HFFc6 (cell line): ENCODE results near the gene DDX10. TPM values are rescaled to one million over a fixed set of nuclear protein-coding genes. Genes with fewer than 3 reads are reported as not detected.

Experiments used
- DNase-seq: peaks from one replicate; pipeline ENCODE4 v3.0.0-alpha.2; 2018
- H3K27ac Mint-ChIP-seq: 2 replicates; pipeline ENCODE4 v1.8.0; 2020; ENCODE audit warnings: mild to moderate bottlenecking, mixed read lengths
- H3K27me3 Mint-ChIP-seq: 2 replicates; pipeline ENCODE4 v1.8.0; 2021; ENCODE audit warnings: mild to moderate bottlenecking, moderate library complexity, mixed read lengths; ENCODE audit not compliant: insufficient read depth
- H3K36me3 Mint-ChIP-seq: 2 replicates; pipeline ENCODE4 v1.8.0; 2021; ENCODE audit warnings: low read depth, mixed read lengths
- H3K4me1 Mint-ChIP-seq: 2 replicates; pipeline ENCODE4 v1.8.0; 2020; ENCODE audit warnings: low read depth, mixed read lengths
- H3K4me3 Mint-ChIP-seq: 2 replicates; pipeline ENCODE4 v1.8.0; 2020; ENCODE audit warnings: mild to moderate bottlenecking, moderate library complexity, mixed read lengths
- H3K9me3 Mint-ChIP-seq: 2 replicates; pipeline ENCODE4 v1.8.0; 2020; ENCODE audit warnings: mild to moderate bottlenecking, mixed read lengths
- total RNA-seq, 6 experiments: library from RNA; stranded (reverse); fragmentation: NEBNext Ultra II Directional; extraction: Animal tissue kit (Norgen Biotek cat#: 25700); gene quantifications; 2 replicates in 1 of 6; 3 replicates in 5 of 6; pipeline ENCODE4 v1.2.3, GENCODE V29; 2021
- TF ChIP-seq, protein P1 (sequence below): fragments of 200-600 bp; sonication (generic); IDR thresholded peaks from 2 replicates; pipeline ENCODE4 v1.5.0; 2021; ENCODE audit warnings: antibody characterized with exemption, mild to moderate bottlenecking

The DDX10 gene
- total RNA-seq, 6 experiments from 2014 or later: 24.5 to 45.5 (median 33.5) TPM

DNA sequence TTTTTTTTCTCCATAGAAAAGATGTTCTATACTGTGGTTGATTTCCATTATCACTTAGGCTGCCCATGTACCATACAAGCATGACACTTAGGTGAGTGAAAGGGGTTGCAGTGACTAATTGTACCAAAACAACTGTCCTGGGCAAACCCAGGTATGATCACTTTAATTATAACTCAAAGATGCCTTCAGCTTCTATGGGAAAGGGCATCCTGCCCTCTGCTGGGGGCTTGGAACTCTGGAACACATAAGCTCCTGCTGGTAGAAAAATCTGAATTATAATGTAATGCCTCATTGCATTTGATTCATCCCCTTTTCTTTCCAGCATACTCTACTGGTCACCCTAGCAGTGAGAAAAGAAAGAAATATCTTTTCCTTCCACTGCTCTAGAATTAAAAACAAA, 206.3 kb downstream of the DDX10 start:
- Mint-ChIP-seq H3K36me3 (0 out of 2 replicates have a peak, but pooled peaks cover 6% of the 10 kb centered on the region), H3K27ac (peak overlapping the region; percentile 93), H3K4me1 (peaks cover 94% of the 10 kb centered on the region)

DNA sequence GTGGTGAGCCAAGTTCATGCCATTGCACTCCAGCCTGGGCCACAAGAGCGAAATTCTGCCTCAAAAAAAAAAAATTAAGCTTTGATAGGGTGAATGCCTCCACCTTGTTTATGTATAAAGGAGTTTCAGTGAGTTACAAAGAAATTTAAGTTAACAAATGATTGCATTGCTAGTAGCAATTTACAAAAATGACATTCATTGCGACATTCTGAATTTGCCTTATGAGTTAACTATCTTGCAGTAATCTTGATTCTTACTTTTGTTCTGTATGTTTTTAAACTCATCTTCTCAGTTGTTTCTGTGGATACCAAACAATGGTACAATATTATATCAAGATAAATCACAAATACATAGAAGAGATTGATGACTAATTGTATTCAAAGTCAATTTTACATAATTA, 207.0 kb downstream of the DDX10 start:
- TF ChIP-seq, protein P1, sequence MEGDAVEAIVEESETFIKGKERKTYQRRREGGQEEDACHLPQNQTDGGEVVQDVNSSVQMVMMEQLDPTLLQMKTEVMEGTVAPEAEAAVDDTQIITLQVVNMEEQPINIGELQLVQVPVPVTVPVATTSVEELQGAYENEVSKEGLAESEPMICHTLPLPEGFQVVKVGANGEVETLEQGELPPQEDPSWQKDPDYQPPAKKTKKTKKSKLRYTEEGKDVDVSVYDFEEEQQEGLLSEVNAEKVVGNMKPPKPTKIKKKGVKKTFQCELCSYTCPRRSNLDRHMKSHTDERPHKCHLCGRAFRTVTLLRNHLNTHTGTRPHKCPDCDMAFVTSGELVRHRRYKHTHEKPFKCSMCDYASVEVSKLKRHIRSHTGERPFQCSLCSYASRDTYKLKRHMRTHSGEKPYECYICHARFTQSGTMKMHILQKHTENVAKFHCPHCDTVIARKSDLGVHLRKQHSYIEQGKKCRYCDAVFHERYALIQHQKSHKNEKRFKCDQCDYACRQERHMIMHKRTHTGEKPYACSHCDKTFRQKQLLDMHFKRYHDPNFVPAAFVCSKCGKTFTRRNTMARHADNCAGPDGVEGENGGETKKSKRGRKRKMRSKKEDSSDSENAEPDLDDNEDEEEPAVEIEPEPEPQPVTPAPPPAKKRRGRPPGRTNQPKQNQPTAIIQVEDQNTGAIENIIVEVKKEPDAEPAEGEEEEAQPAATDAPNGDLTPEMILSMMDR: no peak
- no peak for DNase-seq
- peak overlapping the region; percentile 93 for H3K27ac Mint-ChIP-seq
- no peaks in the 10 kb centered on the region for H3K9me3 Mint-ChIP-seq
- H3K27me3 Mint-ChIP-seq: peaks cover 1% of the 10 kb centered on the region; the same call in 1 of the 2 replicates
- H3K36me3 Mint-ChIP-seq: 0 out of 2 replicates have a peak, but pooled peaks cover 6% of the 10 kb centered on the region
- H3K4me3 Mint-ChIP-seq: peak overlapping the region; percentile 72; the same call in 1 of the 2 replicates
- peaks cover 88% of the 10 kb centered on the region for H3K4me1 Mint-ChIP-seq

More for the DNA sequence above, 206.3 kb downstream of the DDX10 start:
- H3K9me3 Mint-ChIP-seq: no peaks in the 10 kb centered on the region
- peak; percentile 45 for DNase-seq
- TF ChIP-seq, protein P1: peak; percentile 86
- H3K27me3 Mint-ChIP-seq: peaks cover 1% of the 10 kb centered on the region; the same call in 1 of the 2 replicates
- peak overlapping the region; percentile 79 for H3K4me3 Mint-ChIP-seq

DNA sequence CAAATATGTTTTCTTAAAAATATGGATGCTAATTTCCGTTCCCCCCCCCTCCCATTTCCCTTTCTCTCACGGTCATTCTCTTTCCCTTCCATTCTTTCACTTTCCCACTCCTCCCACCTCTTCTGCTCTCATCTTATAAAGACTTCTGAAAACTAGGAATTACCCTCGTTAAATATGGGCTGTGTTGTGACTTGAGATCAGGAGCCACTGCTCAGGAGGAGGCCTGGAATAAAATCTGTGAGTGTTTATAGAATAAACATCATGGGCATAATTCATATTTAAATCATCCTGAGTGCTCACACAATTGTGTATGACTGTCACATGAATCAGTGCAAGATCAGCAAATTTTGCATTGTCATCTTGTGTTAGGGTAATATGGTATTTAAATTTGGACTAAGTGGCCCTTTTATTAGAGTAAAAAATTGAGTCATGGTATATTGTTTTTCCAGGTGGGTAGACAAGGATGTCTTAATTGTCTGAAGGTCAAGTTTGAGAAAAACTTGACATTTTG, 208.0 kb downstream of the DDX10 start:
- H3K27me3 Mint-ChIP-seq: peaks cover 1% of the 10 kb centered on the region; the same call in 1 of the 2 replicates
- H3K9me3 Mint-ChIP-seq: no peaks in the 10 kb centered on the region
- H3K4me1 Mint-ChIP-seq: peaks cover 80% of the 10 kb centered on the region
- peak overlapping the region; percentile 93 for H3K27ac Mint-ChIP-seq
- TF ChIP-seq, protein P1: no peak
- peak overlapping the region; percentile 72 for H3K4me3 Mint-ChIP-seq
- DNase-seq: peak; percentile 10
- H3K36me3 Mint-ChIP-seq: 0 out of 2 replicates have a peak, but pooled peaks cover 5% of the 10 kb centered on the region

DNA sequence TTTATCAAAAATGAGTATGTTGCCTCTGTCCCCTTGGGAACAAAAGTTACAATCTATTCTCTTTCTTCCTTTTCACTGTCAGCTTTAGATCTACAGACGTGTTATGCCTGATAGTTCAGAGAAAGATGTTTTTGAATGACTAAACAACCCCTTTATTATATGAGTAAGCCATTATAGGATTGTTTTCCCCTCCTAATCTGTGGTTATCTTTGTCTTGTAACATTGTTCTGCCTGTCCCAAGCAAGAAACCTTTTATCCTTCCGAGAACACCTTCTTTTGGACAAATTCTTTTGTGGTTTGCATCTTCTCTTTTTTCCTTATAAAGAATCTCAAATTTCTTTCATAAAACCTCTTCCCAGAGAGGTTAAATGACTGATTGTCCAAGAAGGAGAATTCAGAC, 208.4 kb downstream of the DDX10 start:
- Mint-ChIP-seq H3K4me1 (peaks cover 80% of the 10 kb centered on the region), H3K4me3 (peak overlapping the region; percentile 72), H3K36me3 (0 out of 2 replicates have a peak, but pooled peaks cover under 1% of the 10 kb centered on the region), H3K27me3 (peaks cover 1% of the 10 kb centered on the region; the same call in 1 of the 2 replicates), H3K9me3 (no peaks in the 10 kb centered on the region), H3K27ac (peak overlapping the region; percentile 93)
- DNase-seq: peak; percentile 45
- TF ChIP-seq, protein P1: no peak

DNA sequence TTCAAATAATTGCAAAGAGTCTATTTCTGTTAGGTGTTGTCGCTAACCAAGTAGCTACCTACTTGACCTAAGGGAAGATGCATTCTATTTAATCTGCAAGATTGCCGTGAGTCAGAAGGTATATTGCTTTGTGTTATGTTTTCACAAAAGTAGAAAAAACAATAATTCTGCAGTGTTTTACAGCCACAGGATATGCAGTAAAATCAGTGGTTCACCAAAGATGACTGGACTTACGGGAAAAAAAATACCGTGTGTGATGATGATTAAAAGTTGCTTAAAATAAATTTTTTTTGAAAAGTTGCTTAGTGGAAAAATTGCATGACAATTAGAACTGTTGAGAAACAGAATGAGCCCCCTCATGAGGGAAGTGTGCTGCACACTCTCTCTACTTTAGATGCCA, 209.1 kb downstream of the DDX10 start:
- TF ChIP-seq, protein P1: no peak
- DNase-seq: peak; percentile 51
- peaks cover 73% of the 10 kb centered on the region for H3K4me1 Mint-ChIP-seq
- peak overlapping the region; percentile 93 for H3K27ac Mint-ChIP-seq
- peaks cover 1% of the 10 kb centered on the region; the same call in 1 of the 2 replicates for H3K27me3 Mint-ChIP-seq
- H3K4me3 Mint-ChIP-seq: peak overlapping the region; percentile 72; the same call in 1 of the 2 replicates
- no peaks in the 10 kb centered on the region for H3K36me3 Mint-ChIP-seq
- no peaks in the 10 kb centered on the region for H3K9me3 Mint-ChIP-seq
